ENCODE results near the gene UNC5B.

DNA sequence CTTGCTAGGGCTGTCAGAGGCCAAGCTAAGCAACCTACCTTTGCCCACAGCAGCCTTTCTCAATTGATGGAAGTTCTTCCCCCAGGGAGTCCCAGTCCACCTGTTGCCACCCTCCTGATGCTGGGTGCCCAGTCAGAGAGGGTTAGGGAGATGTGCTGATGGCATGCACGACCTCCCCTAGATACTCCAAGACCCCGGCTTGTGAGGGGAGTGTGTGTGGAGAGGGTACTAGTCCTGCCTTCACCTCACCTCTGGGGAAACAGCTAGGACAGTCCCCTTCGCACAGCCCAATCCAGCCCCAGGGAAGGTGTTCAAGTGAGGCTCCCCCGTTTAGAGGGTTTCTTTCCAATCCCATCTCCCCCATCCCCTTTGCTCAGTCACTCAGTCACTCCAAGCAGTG is 1.3 kb upstream of the UNC5B start:
- TF ChIP-seq, protein P1, sequence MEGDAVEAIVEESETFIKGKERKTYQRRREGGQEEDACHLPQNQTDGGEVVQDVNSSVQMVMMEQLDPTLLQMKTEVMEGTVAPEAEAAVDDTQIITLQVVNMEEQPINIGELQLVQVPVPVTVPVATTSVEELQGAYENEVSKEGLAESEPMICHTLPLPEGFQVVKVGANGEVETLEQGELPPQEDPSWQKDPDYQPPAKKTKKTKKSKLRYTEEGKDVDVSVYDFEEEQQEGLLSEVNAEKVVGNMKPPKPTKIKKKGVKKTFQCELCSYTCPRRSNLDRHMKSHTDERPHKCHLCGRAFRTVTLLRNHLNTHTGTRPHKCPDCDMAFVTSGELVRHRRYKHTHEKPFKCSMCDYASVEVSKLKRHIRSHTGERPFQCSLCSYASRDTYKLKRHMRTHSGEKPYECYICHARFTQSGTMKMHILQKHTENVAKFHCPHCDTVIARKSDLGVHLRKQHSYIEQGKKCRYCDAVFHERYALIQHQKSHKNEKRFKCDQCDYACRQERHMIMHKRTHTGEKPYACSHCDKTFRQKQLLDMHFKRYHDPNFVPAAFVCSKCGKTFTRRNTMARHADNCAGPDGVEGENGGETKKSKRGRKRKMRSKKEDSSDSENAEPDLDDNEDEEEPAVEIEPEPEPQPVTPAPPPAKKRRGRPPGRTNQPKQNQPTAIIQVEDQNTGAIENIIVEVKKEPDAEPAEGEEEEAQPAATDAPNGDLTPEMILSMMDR (IDR thresholded peaks at IDR 0.05), result no peak
- TF ChIP-seq EP300 (IDR thresholded peaks at IDR 0.05), result no peak

Data from sigmoid colon (tissue), 4 donors.